BE2C (cell line): ENCODE measurements around the gene WDR77.

Source experiments
- DNase-seq: peaks from one replicate; pipeline ENCODE4 v3.0.0-alpha.2; 2020
- H3K27me3 ChIP-seq: fragments of 250-450 bp; sonication (Bioruptor Pico); 2 replicates; pipeline ENCODE4 v1.5.1; 2020; ENCODE audit warnings: mild to moderate bottlenecking
- H3K36me3 ChIP-seq: fragments of 250-450 bp; sonication (Bioruptor Pico); 2 replicates; pipeline ENCODE4 v1.5.1; 2020; ENCODE audit warnings: mild to moderate bottlenecking
- H3K4me1 ChIP-seq: fragments of 250-450 bp; sonication (Bioruptor Pico); 2 replicates; pipeline ENCODE4 v1.5.1; 2020
- H3K4me3 ChIP-seq: 2 replicates; pipeline ENCODE4 v1.5.1; 2011; ENCODE audit warnings: low read depth, low read length
- H3K9me3 ChIP-seq: fragments of 250-450 bp; sonication (Bioruptor Pico); 2 replicates; pipeline ENCODE4 v1.5.1; 2020
- CTCF ChIP-seq: IDR thresholded peaks from 2 replicates; pipeline ENCODE4 v1.5.1; 2012; ENCODE audit warnings: mild to moderate bottlenecking, low read depth, low read length

The WDR77 gene

DNA sequence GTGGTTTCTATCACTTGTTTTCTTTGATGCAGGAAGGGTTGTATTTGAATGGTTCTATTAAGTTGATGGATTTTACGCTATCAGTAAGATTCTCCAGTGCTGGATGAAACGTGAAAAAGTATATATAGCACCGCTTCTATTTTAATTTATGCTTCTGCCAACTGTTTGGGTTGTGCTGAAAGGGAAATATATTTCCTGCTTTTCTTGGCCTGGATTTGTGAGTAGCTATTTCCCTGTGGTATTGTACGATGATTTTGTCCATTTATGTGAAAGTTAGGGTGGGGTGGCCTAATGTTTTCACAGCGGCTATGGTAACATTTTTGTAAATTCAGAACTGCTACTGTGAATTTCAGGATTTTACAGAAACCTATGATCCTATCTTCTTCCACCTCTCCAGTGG is 25.1 kb upstream of the WDR77 start:
- Histone ChIP-seq H3K27me3 (no peaks in the 10 kb centered on the region), H3K9me3 (no peaks in the 10 kb centered on the region), H3K36me3 (peaks cover 16% of the 10 kb centered on the region), H3K4me1 (no peaks in the 10 kb centered on the region), H3K4me3 (no peak overlapping the region)
- DNase-seq, result no peak
- TF ChIP-seq CTCF, result no peak

- peaks cover 24% of the 10 kb centered on the region for H3K36me3 ChIP-seq
- no peak for TF ChIP-seq CTCF
- no peak overlapping the region for H3K4me3 ChIP-seq
- DNase-seq, result no peak
- H3K9me3 ChIP-seq, result no peaks in the 10 kb centered on the region
- H3K27me3 ChIP-seq, result no peaks in the 10 kb centered on the region
- H3K4me1 ChIP-seq, result no peaks in the 10 kb centered on the region; the same call in 1 of the 2 replicates
Measured at GRCh38 chr1:111471538-111471937, 22.5 kb upstream of the WDR77 start.

GRCh38 chr1:111471012-111471411 is 22.0 kb upstream of the WDR77 start:
- no peak for TF ChIP-seq CTCF

GRCh38 chr1:111470596-111470995 is 21.5 kb upstream of the WDR77 start:
- TF ChIP-seq CTCF, result no peak
- Histone ChIP-seq H3K4me3 (no peak overlapping the region), H3K9me3 (no peaks in the 10 kb centered on the region), H3K27me3 (no peaks in the 10 kb centered on the region), H3K36me3 (peaks cover 24% of the 10 kb centered on the region), H3K4me1 (no peaks in the 10 kb centered on the region; the same call in 1 of the 2 replicates)
- no peak for DNase-seq

More at GRCh38 chr1:111471012-111471411, 22.0 kb upstream of the WDR77 start:
- no peaks in the 10 kb centered on the region for H3K9me3 ChIP-seq
- H3K27me3 ChIP-seq, result no peaks in the 10 kb centered on the region
- no peak overlapping the region for H3K4me3 ChIP-seq
- H3K36me3 ChIP-seq, result peaks cover 24% of the 10 kb centered on the region
- no peak for DNase-seq
- H3K4me1 ChIP-seq, result no peaks in the 10 kb centered on the region; the same call in 1 of the 2 replicates

DNA sequence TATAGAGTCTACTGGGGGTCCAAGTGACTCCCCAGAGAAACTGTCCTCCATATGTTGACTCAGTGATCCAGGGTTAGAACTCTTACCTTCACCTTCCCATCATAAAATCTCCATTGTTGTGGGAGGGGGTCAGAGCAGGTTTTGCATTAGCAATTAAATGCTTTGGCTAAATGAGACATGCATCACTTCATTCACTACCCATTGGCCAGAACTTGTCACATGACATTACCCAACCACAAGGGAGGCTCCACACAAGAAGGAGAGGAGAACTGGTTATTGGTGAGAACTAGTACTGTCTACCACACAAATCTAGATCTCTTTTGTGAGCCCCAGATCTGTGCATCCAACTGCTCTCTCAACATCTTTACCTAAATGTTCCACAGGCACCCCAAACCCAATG is 20.5 kb upstream of the WDR77 start:
- no peak for DNase-seq
- Histone ChIP-seq H3K27me3 (no peaks in the 10 kb centered on the region), H3K9me3 (no peaks in the 10 kb centered on the region), H3K4me1 (no peaks in the 10 kb centered on the region; the same call in 1 of the 2 replicates), H3K36me3 (peaks cover 24% of the 10 kb centered on the region), H3K4me3 (no peak overlapping the region)
- TF ChIP-seq CTCF, result no peak

GRCh38 chr1:111468717-111469100 is 19.7 kb upstream of the WDR77 start:
- peaks cover 24% of the 10 kb centered on the region for H3K36me3 ChIP-seq
- no peak overlapping the region for H3K4me3 ChIP-seq
- TF ChIP-seq CTCF, result no peak
- DNase-seq, result no peak
- no peaks in the 10 kb centered on the region for H3K9me3 ChIP-seq
- H3K4me1 ChIP-seq, result no peaks in the 10 kb centered on the region; the same call in 1 of the 2 replicates
- no peaks in the 10 kb centered on the region for H3K27me3 ChIP-seq
